Body of pancreas (tissue), 4 donors: Measurements from ENCODE around the gene LEFTY1. TPM values are rescaled to one million over a fixed set of nuclear protein-coding genes. Genes with fewer than 3 reads are reported as not detected.

Experiments
- ATAC-seq: fragments of 150-250 bp; one replicate; pipeline ENCODE4 v1.9.1; 2016
- DNase-seq, 4 donors: peaks; one replicate each; pipeline ENCODE4 v3.0.0-alpha.2; 2019
- H3K27ac ChIP-seq, 4 donors: fragments of 200-600 bp; sonication (generic); 1 replicate in 3 of 4; 2 replicates in 1 of 4; pipeline versions ENCODE4 v1.5.1 to v1.6.1; 2016 to 2019; ENCODE audit warnings: mild to moderate bottlenecking in 1 of 4, mixed read lengths in 1 of 4, moderate library complexity in 1 of 4
- H3K27me3 ChIP-seq, 2 donors: fragments of 200-600 bp; sonication (generic); one replicate each; pipeline ENCODE4 v1.6.0; 2016; ENCODE audit warnings: mild to moderate bottlenecking in 1 of 2
- H3K36me3 ChIP-seq, 2 donors: fragments of 200-600 bp; sonication (generic); replicated peaks in 1 of 2; 2 replicates each; pipeline ENCODE4 v1.5.1; 2016; ENCODE audit warnings: low read depth in 2 of 2; ENCODE audit not compliant: insufficient read depth in 1 of 2
- H3K4me1 ChIP-seq: fragments of 200-600 bp; sonication (generic); one replicate; pipeline ENCODE4 v1.6.0; 2016
- H3K4me3 ChIP-seq, 2 donors: fragments of 200-600 bp; sonication (generic); 1 replicate in 1 of 2; 2 replicates in 1 of 2; pipeline ENCODE4 v1.5.1; 2016 to 2019
- H3K9me3 ChIP-seq, 3 donors: fragments of 200-600 bp; sonication (generic); 1 replicate in 2 of 3; 2 replicates in 1 of 3; pipeline ENCODE4 v1.5.1; 2016
- CTCF ChIP-seq, 7 experiments: fragments of 450-650 bp in 4 of 7; fragments of 200-600 bp in 3 of 7; sonication (generic) in 3 of 7; IDR thresholded peaks; one replicate each; pipeline ENCODE4 v1.5.1; 2016 to 2019; ENCODE audit warnings: antibody characterized with exemption in 7 of 7
- POLR2A ChIP-seq, 3 donors: fragments of 450-650 bp; IDR thresholded peaks; one replicate each; pipeline ENCODE4 v1.6.1; 2016; ENCODE audit warnings: antibody characterized with exemption in 3 of 3, mild to moderate bottlenecking in 2 of 3
- WGBS, 2 donors: methylation state at CpG; one replicate each; pipeline ENCODE4 v1.1.5; 2017; 5-methylcytosine and 5-hydroxymethylcytosine counted together
- intact Hi-C: fragments of 100-400 bp; cut with DNase I; formaldehyde crosslinking; loops from one replicate; pipeline ENCODE4 v1.15.1; 2023
- total RNA-seq, 2 donors: library from RNA; depleted of rRNA; stranded (reverse); fragments of >200 nt; gene quantifications; one replicate each; pipeline ENCODE4 v1.1.0, GENCODE V29; 2016

LEFTY1 gene
- total RNA-seq, 2 donors from 2014 or later, result 138 to 153 TPM

DNA sequence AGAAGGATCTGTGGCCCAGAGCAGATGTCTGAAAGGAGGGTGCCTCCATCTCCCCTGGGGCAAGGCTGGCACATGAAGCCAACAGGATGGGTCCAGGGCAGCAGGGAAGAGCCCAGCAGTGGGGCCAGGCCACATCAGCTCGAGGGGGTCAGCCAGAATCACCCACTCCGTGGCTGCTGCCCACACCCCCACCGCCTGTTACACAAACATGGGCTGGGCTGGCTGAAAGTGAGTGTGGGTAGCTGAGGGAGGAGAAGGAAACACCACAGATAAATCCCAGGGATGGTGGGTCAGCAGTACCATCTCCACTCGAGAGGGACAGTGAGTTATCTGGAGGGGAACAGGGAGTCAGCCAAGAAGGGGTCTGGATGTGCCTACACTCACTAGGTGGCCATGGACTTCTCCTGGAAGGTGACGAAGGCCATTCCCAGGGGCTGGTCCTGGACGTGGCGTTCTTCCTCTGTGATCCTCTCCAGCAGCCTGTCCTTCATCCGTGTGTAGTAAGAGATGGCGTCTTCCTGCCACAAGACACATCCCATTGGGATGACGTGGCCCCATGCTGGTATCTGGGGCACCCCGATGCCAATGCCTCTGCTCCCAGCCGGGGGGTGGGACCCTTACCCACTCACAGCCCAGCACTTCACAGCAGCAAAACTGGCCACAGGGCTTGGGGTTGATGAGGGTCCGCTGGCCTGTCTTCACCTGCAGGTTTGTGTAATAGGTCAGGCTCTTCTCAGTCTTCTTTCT is 26.9 kb downstream of the LEFTY1 start:
- Histone ChIP-seq H3K9me3 (no peaks in the 10 kb centered on the region), H3K27ac (no peak overlapping the region), H3K4me1 (peaks cover 12% of the 10 kb centered on the region), H3K36me3 (peaks cover 17 to 37% of the 10 kb centered on the region in 2 donors), H3K4me3 (no peak overlapping the region), H3K27me3 (no peaks in the 10 kb centered on the region)
- DNase-seq (no peak), ATAC-seq (no peak)
- no peak for TF ChIP-seq POLR2A (IDR thresholded peaks at IDR 0.05)
- no peak for TF ChIP-seq CTCF (IDR thresholded peaks at IDR 0.05)
- intact Hi-C loops, result no loop called here
- 88 to 91% methylated on average over 13 of the region's 13 CpGs for WGBS, 2 donors

DNA sequence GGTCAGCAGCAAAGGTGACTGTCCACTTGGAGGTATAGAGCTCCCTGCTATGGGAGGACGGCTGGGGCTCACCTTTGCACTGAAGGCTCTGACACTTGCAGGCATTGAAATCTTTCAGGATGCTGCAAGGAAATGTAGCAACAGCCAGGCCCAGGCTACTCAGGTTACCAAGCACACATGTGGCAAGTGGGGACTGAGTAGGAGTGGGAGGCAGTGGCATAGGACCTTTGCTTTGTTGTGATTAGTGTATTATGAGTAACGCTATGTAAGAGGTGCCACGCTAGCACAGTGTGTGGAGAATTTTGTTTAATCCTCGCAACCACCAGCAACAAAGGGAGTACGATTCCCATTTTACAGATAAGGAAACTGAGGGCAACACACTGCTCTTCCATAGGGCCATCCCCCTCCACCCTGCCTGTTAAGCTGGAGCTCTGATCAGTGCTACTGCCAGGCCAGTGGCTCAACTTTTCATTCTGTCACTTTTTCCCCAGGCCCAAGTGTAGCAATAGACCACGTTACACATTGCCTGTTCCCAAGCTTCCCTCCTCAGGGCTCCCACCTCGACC is 28.0 kb downstream of the LEFTY1 start:
- no peak for ATAC-seq
- Histone ChIP-seq H3K27me3 (no peaks in the 10 kb centered on the region), H3K36me3 (peaks cover 17 to 31% of the 10 kb centered on the region in 2 donors), H3K27ac (no peak overlapping the region), H3K9me3 (no peaks in the 10 kb centered on the region), H3K4me3 (no peak overlapping the region), H3K4me1 (peaks cover 19% of the 10 kb centered on the region)
- intact Hi-C loops, result no loop called here
- TF ChIP-seq POLR2A (IDR thresholded peaks at IDR 0.05) (no peak), CTCF (IDR thresholded peaks at IDR 0.05) (no peak)
- WGBS, 2 donors, result 86 to 95% methylated on average over 6 to 7 of the region's 7 CpGs
- no peak for DNase-seq

DNA sequence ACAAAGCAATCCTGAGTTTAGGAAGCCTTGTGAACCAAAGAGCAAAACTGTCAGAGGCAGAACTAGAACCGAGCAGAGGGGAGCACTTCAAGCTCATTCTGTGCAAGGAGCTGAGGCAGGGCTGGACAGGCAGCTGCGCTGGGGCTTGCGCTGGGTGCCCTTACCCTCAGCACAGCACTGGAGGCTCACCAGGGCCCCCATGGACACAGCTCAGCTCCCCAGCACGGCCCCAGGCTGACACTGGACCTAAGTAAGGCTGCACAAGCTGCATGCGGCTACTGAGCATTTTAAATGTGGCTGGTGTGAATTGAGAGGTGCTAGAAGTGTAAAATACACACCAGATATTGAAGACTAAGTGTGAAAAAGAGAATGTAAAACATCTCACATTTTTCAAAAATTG is 28.8 kb downstream of the LEFTY1 start:
- ATAC-seq (no peak), DNase-seq (no peak)
- Histone ChIP-seq H3K36me3 (peaks cover 17 to 29% of the 10 kb centered on the region in 2 donors), H3K4me1 (peaks cover 19% of the 10 kb centered on the region), H3K4me3 (no peak overlapping the region), H3K27ac (no peak overlapping the region), H3K9me3 (no peaks in the 10 kb centered on the region), H3K27me3 (no peaks in the 10 kb centered on the region)
- 89 to 98% methylated on average over 4 to 5 of the region's 5 CpGs for WGBS, 2 donors
- TF ChIP-seq POLR2A (IDR thresholded peaks at IDR 0.05), result no peak
- TF ChIP-seq CTCF (IDR thresholded peaks at IDR 0.05), result no peak
- intact Hi-C loops, result no loop called here

DNA sequence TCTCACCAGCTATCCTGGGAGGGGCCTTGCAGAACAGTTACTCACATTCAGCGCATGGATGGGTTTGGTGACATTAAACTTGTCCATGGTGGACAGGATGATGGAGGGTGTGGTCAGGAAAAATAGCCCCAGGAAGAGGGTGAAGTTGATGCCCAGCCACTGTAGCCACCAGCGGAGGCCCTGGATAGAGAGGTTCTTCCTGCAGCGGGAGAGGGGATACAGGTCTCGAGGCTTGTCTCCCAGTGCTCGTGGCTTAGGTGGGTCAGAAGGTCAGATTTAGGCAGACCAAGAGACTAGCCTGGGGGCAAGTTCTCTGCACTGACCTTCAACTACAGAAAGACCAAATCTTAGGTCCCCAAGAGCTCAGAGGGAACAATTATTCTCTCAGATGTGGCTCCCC is 29.8 kb downstream of the LEFTY1 start:
- TF ChIP-seq POLR2A (IDR thresholded peaks at IDR 0.05) (no peak), CTCF (IDR thresholded peaks at IDR 0.05) (no peak)
- Histone ChIP-seq H3K9me3 (no peaks in the 10 kb centered on the region), H3K27me3 (no peaks in the 10 kb centered on the region), H3K4me3 (no peak overlapping the region), H3K27ac (no peak overlapping the region), H3K36me3 (peaks cover 17 to 38% of the 10 kb centered on the region in 2 donors), H3K4me1 (peaks cover 16% of the 10 kb centered on the region)
- no peak for DNase-seq
- intact Hi-C loops, result no loop called here
- 82 to 95% methylated on average over 5 of the region's 5 CpGs for WGBS, 2 donors
- no peak for ATAC-seq
